Measurements from ENCODE around the gene SETD1B.

DNA sequence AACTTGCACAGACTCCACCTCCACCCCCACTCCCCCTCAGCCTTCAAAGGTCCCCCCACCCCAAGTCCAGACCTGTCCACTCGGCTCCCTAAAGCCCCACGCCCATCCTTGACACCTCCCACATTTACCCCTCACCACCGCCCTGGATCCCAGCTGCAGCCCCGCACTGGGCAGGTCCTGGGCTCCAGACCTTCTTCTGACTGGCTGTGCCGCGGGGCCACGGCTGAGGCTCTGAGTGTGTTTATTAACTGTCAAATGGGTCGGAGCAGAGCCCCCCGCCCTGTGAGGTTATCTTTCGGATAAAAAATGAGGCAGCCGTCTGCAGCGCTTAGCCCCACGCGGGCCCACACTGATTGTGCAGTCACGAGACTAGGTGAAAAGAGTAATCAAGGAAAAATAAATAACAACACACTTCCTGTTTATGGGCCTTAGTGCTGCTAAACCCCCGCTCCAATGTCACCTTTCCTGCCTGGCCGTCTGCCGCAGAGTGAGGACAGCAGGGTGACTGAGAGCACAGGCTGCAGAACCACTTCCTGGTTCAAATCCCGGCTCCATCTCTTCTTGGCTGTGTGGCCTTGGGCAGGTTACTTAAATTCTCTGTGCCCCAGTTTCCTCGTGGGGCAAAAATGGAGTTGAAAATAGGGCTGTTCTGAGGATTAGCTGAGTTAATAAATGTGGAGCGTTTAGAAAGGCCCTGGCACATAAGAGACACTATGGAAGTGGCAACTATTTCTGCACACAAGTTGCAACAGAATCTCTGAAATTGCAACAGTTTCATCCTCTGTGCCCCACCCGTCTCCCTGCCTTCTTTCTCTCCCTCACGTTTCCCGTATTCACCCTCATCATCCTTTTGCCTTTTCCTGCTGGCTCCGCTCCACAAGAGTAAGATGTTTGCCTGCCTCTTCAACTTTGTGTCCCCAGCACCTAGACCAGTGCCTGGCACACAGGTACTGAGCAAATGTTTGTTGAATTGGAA is 9.4 kb downstream of the SETD1B start:
- TF ChIP-seq, protein P1, sequence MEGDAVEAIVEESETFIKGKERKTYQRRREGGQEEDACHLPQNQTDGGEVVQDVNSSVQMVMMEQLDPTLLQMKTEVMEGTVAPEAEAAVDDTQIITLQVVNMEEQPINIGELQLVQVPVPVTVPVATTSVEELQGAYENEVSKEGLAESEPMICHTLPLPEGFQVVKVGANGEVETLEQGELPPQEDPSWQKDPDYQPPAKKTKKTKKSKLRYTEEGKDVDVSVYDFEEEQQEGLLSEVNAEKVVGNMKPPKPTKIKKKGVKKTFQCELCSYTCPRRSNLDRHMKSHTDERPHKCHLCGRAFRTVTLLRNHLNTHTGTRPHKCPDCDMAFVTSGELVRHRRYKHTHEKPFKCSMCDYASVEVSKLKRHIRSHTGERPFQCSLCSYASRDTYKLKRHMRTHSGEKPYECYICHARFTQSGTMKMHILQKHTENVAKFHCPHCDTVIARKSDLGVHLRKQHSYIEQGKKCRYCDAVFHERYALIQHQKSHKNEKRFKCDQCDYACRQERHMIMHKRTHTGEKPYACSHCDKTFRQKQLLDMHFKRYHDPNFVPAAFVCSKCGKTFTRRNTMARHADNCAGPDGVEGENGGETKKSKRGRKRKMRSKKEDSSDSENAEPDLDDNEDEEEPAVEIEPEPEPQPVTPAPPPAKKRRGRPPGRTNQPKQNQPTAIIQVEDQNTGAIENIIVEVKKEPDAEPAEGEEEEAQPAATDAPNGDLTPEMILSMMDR (IDR thresholded peaks at IDR 0.05; ENCODE audit: borderline replicate concordance, extremely low read depth, low read length, poor library complexity, severe bottlenecking) = no peak
- TF ChIP-seq EZH2 (IDR thresholded peaks at IDR 0.05; ENCODE audit: borderline replicate concordance, low read depth, low read length, severe bottlenecking) = no peak

Data from DND-41 (cell line).